H1 (cell line): ENCODE data around the gene BRAP.
A peak's percentile ranks its signal among the peaks of the same experiment; 100 is the strongest.

ENCODE experiments used
- EP300 ChIP-seq, 2 experiments: IDR thresholded peaks; 1 replicate in 1 of 2; 2 replicates in 1 of 2; pipeline ENCODE4 v1.6.1; 2011 to 2012; ENCODE audit warnings: low read depth in 2 of 2, low read length in 2 of 2, mild to moderate bottlenecking in 2 of 2, borderline replicate concordance in 1 of 2, inconsistent platforms in 1 of 2, moderate library complexity in 1 of 2
- EZH2 ChIP-seq: fragments of 200-600 bp; sonication (generic); IDR thresholded peaks from 2 replicates; pipeline ENCODE4 v1.7.1; 2012; ENCODE audit warnings: low read depth, mild to moderate bottlenecking, moderate library complexity, low read length, inconsistent platforms; ENCODE audit not compliant: severe bottlenecking
- POLR2A ChIP-seq, 2 experiments: IDR thresholded peaks; 1 replicate in 1 of 2; 2 replicates in 1 of 2; pipeline ENCODE4 v1.6.1; 2011; ENCODE audit warnings: low read depth in 2 of 2, low read length in 2 of 2, mild to moderate bottlenecking in 2 of 2; ENCODE audit errors: control extremely low read depth in 1 of 2
- POLR2AphosphoS5 ChIP-seq: IDR thresholded peaks from 2 replicates; pipeline ENCODE4 v1.6.1; 2011; ENCODE audit warnings: low read depth, low read length
- RNF2 ChIP-seq: fragments of 200-900, 300-1000 bp; sonication (generic); IDR thresholded peaks from 2 replicates; pipeline ENCODE4 v1.7.1; 2016; ENCODE audit warnings: borderline replicate concordance, low read depth, mild to moderate bottlenecking, antibody characterized with exemption, low read length; ENCODE audit not compliant: poor library complexity, severe bottlenecking; ENCODE audit errors: missing control alignments
- SP4 ChIP-seq: IDR thresholded peaks from 2 replicates; pipeline ENCODE4 v1.6.1; 2012; ENCODE audit warnings: low read length, inconsistent platforms
- TF ChIP-seq, protein P1 (sequence below), 3 experiments: IDR thresholded peaks; 1 replicate in 2 of 3; 2 replicates in 1 of 3; pipeline versions ENCODE4 v1.5.1 to v1.6.1; 2011; ENCODE audit warnings: low read length in 3 of 3, mild to moderate bottlenecking in 3 of 3, inconsistent platforms in 2 of 3, low read depth in 1 of 3, moderate library complexity in 1 of 3; ENCODE audit not compliant: insufficient read depth in 1 of 3; ENCODE audit errors: control extremely low read depth in 1 of 3

DNA sequence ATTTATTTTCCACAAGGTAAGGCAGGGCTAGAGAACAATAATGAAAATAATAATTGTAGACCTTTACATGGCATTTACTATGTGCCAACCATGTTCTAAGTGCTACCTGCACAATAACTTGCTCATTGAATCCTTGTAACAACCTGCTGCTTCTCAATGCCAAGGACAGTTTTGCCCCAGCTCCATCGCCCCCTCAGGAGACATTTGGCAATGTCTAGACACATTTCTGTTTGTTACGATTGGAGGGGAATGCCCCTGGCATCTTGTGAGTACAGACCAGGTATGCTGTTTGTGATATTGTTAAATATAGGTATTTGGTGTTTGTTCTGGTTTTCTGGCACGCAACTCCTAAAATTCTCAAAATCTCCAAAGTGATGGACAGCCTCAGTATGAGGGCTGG, 78.5 kb downstream of the BRAP start:
- TF ChIP-seq EZH2 (no peak), EP300 (IDR thresholded peaks at IDR 0.05; ENCODE audit: borderline replicate concordance in 1 of 2, low read depth in 2 of 2, low read length in 2 of 2) (no peak), POLR2A (IDR thresholded peaks at IDR 0.05; ENCODE audit: control extremely low read depth in 1 of 2, low read depth in 2 of 2, low read length in 2 of 2) (no peak), POLR2AphosphoS5 (no peak), RNF2 (no peak), SP4 (no peak)
- TF ChIP-seq, protein P1, sequence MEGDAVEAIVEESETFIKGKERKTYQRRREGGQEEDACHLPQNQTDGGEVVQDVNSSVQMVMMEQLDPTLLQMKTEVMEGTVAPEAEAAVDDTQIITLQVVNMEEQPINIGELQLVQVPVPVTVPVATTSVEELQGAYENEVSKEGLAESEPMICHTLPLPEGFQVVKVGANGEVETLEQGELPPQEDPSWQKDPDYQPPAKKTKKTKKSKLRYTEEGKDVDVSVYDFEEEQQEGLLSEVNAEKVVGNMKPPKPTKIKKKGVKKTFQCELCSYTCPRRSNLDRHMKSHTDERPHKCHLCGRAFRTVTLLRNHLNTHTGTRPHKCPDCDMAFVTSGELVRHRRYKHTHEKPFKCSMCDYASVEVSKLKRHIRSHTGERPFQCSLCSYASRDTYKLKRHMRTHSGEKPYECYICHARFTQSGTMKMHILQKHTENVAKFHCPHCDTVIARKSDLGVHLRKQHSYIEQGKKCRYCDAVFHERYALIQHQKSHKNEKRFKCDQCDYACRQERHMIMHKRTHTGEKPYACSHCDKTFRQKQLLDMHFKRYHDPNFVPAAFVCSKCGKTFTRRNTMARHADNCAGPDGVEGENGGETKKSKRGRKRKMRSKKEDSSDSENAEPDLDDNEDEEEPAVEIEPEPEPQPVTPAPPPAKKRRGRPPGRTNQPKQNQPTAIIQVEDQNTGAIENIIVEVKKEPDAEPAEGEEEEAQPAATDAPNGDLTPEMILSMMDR (IDR thresholded peaks at IDR 0.05; ENCODE audit: control extremely low read depth in 1 of 3, insufficient read depth in 1 of 3, low read depth in 1 of 3, low read length in 3 of 3) = peak; percentile 4 to 47 (median 35); a peak in 3 of 4 replicates
